Spleen (tissue), 7 donors: ENCODE data around the gene PLCB3.
A peak's percentile ranks its signal among the peaks of the same experiment; 100 is the strongest.

Experiments used
- CTCF ChIP-seq, 11 experiments: fragments of 200-600 bp in 7 of 11; fragments of 450-650 bp in 4 of 11; sonication (generic) in 4 of 11; IDR thresholded peaks in 8 of 11; conservative IDR thresholded peaks in 3 of 11; 1 replicate in 7 of 11; 2 replicates in 4 of 11; pipeline versions ENCODE4 v1.4.0 to v1.8.0; 2016 to 2021; ENCODE audit warnings: antibody characterized with exemption in 11 of 11, inconsistent platforms in 4 of 11, mild to moderate bottlenecking in 1 of 11
- POLR2A ChIP-seq, 3 donors: fragments of 450-650 bp; IDR thresholded peaks; one replicate each; pipeline ENCODE4 v1.5.1; 2017; ENCODE audit warnings: antibody characterized with exemption in 3 of 3, mild to moderate bottlenecking in 1 of 3
- POLR2AphosphoS5 ChIP-seq, 3 donors: sonication (generic); formaldehyde crosslinking; IDR thresholded peaks; one replicate each; pipeline ENCODE4 v1.5.1; 2017; ENCODE audit warnings: antibody characterized with exemption in 3 of 3
- donor health status: DM: no; HTN: no; CAD: no; lungs with moderate emphysema.
- donor health status: DM: no; HTN: no; CAD: no.
- donor health status: DM: no; HTN: no; CAD: no.

DNA sequence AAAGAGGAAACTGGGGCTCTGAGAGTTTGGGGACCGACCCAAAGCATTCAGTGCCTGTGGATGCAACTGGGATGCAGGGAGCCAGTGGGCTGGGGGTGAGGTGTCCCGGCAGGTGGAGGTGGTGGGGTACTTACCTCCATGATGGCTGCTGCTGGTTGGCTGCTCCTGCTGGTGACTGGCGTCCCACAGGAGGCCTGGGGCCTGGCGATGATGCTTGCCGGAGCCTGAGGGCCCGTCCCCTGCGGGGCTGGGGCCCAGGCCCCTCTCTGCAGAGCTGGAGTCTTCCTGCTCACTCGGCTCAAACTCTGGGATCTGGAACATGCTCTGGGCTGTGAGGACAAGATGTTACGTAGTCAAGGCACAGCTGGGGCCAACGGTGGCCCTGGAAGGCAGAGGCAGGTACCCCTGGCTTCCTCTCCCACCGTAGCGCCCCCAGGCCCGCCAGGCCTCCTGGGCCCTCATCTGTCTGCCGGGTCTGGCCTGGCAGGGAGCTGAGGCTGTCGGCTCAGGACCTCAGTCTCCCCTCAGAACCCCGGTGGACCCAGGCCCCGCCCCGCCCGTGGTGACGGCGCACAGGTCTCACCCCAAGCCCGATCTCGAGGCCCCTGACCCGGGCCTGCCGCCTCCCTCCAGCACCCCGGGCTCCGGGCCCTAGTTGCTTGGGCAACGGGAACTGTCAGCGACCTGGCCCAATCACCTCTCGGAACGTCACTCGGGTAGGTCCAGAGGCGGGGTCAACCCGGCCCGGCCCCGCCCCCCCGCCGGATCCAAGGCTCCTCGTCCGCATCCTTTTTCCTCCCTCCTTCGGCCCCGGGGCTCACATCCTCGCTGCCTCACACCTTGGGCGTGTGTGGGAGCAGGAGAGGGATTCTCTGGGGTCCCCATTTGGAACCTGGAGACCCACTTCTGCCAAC, 33.0 kb downstream of the PLCB3 start, which contains the start of gene BAD:
- TF ChIP-seq POLR2A (IDR thresholded peaks at IDR 0.05) (no peak), POLR2AphosphoS5 (IDR thresholded peaks at IDR 0.05) (peak; percentile 73 to 83 (median 78)), CTCF (IDR thresholded peaks at IDR 0.05 in 8 of 11, conservative IDR thresholded peaks at IDR 0.05 in 3 of 11) (peak in 1 of 11 experiments; percentile 16)
